ENCODE measurements around the gene CUEDC1.
"Not testable (repeated sequence)": the region's sequence is repeated elsewhere in the genome, so short reads cannot be mapped to it uniquely, and the experiment has no call there.

CUEDC1 gene

GRCh38 chr17:57858838-57859237, 96.4 kb downstream of the CUEDC1 start:
- ATAC-seq: no peak

DNA sequence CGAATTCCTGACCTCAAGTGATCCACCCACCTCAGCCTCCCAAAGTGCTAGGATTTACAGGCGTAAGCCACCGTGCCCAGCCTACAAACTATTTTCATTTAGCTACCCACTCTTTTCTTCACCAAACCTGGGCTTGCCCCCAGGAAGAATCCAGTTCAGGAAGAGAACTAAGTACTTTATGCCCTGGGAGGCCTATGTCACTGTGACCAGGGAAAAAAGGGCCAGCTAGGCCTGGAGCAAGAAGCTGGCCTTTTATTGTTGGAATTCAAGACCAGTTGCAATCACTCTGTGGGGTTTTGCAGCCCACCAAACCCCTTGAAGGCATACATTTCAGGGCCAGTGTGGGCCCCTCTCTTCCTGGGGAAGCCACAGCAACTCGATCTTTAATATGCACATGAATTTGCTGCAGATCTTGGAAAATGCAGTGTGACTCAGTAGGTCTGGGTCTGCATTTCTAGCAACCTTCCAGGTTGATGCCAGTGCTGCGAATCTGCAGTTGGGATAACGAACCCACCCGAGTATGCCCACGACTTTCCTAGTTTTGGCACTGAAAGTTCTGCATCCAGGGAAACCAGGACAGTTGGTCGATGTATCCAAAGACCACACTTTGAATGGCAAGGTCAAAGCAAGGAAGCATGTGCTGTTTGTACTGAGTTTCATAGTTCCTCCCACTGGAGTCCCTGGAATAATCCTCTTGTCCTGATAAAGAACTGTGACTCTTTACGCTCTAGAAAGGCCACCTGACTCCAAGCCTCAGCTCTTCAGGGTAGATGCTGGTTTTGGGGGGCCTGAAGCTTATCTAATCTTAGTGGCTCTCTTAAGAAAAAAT, 98.2 kb downstream of the CUEDC1 start:
- no peak for ATAC-seq

DNA sequence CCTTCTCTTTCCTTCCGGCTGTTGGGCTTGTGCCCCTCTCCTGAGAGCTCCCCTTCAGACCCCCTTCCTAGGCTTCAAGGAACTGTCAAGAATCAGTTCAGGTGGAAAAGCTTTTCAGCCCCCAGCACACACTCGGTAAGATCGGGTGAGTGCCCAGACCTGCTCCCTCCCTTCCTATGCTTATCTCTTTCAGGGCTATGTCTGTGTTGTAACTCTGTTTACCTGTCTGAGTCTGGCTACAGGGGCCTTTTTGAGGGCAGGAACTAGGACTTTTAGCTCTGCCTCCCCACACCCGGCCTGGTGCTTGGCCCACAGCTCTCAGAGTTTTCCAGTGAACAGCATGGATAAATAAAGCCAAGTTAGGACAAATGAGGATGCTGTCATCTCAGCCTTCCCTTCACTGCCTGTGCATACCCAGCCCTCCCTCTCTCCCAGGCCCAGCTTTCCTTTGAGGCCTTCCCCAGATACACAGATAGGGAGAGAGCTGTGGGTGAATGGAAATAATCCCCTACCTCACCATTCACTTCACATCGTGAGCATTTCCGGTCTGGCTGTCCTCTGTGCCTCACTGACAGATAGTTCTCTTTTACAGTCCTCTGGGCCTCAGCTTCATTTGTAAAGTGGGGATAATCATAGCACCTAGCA, 99.7 kb downstream of the CUEDC1 start:
- ATAC-seq: no peak

DNA sequence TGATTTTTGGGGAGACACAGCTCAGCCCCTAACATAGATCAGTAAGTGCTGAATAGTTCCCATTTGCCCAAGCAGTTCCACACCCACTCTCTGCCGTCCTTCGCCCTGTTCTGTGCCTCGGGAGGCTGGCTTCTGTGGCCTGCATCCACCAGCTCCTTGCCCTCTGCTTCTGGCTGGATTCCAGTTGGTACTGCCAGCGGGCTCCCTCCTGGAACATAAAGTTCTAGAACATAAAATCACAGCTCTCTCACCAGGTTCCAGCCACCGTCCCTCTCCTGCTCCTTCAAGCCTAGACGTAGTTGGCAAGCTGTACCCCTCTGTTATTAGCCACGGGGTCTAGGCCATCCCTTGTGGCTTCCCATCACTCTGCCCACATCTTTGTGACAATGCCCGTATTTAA, 101.5 kb downstream of the CUEDC1 start:
- no peak for ATAC-seq

GRCh38 chr17:57852955-57853328, 102.3 kb downstream of the CUEDC1 start:
- no peak for ATAC-seq

- ATAC-seq: no peak
These were observed 102.9 kb downstream of the CUEDC1 start for GRCh38 chr17:57852092-57852954.

GRCh38 chr17:57849874-57850754, 105.1 kb downstream of the CUEDC1 start, which contains the start of gene MRPS23:
TSS of gene MRPS23 (minus strand) at chr17:57850044. CDS start at chr17:57850010, 34 bp downstream.
- ATAC-seq: peak; percentile 93

DNA sequence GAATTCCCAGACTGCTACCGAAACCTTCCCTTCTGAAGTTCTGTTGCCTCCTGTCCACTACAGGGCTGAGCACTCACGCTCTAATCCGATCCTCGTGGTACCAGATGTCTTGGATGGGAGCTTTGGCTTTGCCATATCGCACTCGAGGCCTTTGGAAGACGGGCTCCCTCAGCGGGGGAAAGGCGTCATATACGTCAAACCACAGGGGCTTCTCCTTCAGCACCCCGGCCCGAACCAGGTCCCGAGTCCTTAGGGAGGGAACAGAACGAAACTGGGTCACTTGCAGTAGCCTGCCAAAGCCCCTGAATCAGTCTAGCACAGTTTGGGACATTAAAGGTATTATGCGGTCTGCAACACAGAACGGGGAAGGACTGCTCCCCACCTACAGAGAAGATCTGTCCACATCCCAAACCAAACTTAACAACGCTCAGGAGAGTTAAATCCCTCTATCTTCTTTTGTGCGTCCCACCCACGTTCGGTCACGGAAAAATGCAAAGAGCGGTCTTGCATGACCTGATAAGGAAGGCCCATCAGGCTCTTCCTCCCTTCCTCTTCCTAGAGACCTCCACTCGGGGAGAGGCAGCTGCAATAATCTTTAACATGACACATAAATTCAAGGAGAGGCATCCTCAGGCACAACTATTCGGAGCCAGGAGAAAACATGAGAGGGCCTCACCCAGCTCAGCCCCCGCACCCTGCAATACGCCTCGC, 105.9 kb downstream of the CUEDC1 start:
- ATAC-seq: peak; percentile 25 to 30

DNA sequence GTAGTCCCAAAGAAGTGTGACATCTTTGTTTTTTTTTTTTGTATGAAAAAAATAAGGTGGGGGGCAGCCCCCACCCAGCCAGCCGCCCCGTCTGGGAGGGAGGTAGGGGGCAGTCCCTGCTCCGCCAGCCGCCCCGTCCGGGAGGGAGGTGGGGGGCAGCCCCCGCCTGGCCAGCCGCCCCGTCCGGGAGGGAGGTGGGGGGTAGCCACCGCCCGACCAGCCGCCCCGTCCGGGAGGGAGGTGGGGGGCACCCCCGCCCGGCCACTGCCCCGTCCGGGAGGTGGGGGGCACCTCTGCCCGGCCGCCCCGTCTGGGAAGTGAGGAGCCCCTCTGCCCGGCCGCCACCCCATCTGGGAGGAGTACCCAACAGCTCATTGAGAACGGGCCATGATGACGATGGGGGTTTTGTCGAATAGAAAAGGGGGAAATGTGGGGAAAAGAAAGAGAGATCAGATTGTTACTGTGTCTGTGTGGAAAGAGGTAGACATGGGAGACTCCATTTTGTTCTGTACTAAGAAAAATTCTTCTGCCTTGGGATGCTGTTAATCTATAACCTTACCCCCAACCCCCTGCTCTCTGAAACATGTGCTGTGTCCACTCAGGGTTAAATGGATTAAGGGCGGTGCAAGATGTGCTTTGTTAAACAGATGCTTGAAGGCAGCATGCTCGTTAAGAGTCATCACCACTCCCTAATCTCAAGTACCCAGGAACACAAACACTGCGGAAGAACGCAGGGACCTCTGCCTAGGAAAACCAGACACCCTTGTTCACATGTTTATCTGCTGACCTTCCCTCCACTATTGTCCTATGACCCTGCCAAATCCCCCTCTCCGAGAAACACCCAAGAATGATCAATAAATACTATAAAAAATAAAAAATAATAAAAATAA, 108.9 kb downstream of the CUEDC1 start:
- not testable (repeated sequence) for ATAC-seq

- ATAC-seq: no peak
These were observed 112.9 kb downstream of the CUEDC1 start for GRCh38 chr17:57842280-57842679.

DNA sequence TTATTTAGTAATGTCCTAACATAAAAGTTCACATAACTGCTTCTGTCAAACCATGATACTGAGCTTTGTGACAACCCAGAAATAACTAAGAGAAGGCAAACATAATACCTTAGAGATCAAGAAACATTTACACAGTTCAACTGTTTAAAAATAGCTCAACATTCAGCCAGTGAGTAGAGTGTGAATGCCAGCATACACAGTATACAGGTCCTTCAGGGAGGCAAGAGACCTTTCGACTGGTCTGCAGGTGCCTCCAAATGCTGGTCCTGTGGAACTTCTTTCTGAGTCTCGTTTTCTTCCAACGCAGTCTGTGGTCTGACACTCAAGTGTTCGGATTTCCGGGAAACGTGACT, 115.7 kb downstream of the CUEDC1 start:
- no peak for ATAC-seq

DNA sequence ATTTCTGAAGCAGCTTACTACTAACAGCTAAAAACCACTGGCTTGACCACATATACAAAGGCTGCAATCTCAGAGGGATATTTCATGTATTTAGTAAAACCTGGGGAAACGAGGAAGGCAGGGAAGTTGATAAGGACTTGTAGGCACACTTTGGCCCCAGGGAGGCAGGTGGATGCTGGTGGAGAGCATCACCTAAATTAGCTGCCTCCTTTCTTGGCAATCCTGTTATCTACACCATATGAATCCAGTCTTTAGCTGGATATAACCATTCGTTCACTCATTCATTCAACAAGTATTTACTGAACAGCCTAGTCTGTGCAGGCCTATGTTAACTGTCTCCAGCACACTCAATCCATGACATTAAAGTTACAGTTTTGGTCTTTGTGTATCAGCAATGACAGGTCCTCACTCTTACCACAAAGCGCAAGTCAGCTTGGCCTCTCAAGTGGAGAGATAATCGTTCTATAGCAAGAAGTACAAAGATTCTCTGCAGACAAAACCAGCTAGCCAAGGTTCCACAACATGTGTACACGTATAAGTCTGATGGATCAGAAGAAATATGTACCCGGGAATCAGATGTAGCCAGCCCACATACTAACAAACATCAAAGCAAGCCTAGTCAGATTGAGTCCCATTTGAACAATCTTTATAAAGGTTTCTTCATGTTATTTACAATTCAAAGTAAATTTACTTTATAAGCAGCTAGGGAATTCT, 116.2 kb downstream of the CUEDC1 start:
- ATAC-seq: no peak

DNA sequence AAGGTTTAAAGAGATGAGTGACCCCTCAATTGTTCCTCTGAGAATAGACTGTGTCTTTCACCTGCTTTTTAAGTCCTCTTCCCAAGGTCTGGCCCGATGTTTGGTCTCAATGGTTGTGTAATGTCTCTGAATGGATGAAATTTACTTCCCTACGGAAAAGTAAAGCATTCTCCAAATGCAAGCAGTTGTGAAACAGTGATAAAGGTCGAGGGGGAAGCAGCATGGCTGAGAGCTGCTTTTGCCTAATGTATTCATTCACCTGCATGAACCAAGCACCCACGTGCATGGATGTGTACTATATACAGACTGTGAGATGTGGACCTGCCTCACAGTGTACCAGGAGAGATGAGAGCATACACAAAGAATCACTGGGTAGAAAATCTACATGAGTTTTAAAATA, 116.8 kb downstream of the CUEDC1 start:
- no peak for ATAC-seq

DNA sequence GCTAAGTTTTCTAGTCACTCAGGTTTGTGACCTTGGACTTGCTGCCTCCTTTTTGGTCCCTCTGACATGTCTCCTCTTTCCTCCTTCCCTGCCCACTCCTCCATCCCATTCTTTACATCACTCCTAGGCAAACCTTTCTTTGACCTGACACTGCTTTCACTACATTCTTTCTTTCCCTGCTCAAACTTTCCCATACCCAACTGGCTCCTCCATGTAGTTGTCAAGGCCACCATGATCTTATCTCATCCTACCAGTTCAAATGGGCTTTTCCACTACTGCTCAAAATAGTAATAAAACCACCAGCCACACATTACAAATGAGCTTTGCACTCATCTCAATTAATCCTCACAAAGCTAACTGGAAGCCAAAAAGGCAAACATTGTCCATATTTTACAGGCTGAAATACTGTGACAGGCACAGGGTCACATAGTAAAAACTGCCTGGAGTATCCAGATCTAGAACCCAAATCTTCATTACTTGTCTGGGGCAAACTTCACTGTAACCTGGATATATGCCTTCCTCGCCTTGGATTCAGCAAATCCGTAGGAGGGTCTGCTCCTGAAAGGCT, 119.8 kb downstream of the CUEDC1 start:
- no peak for ATAC-seq

DNA sequence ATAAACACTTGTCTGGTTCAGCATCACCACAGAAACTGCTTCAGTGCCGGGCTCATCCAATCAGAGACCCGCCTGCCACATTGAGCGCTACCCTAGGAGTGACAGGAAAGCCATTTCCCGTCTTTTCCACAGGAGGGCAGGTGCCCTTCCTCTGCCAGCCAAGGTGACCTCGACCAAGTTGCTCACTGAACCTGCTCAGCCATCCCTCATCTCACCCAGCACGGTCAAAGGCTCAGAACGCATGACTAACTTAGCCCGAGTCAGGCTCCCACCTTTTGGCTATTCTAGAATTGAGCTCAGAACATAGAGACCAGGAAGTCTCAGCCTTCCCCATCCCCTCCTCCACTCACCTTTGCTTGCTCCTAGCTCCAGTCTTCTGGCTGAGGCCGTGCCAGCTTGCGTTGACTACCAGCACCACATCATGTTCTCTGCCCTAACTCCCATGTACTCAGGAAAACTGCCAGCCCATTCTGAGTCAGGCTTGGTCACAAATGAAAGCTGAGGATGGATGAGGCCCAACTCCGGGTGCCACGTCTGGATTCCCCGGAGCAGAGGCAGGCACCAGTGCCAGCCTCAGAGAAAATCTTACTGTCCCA, 121.0 kb downstream of the CUEDC1 start:
- ATAC-seq: no peak

DNA sequence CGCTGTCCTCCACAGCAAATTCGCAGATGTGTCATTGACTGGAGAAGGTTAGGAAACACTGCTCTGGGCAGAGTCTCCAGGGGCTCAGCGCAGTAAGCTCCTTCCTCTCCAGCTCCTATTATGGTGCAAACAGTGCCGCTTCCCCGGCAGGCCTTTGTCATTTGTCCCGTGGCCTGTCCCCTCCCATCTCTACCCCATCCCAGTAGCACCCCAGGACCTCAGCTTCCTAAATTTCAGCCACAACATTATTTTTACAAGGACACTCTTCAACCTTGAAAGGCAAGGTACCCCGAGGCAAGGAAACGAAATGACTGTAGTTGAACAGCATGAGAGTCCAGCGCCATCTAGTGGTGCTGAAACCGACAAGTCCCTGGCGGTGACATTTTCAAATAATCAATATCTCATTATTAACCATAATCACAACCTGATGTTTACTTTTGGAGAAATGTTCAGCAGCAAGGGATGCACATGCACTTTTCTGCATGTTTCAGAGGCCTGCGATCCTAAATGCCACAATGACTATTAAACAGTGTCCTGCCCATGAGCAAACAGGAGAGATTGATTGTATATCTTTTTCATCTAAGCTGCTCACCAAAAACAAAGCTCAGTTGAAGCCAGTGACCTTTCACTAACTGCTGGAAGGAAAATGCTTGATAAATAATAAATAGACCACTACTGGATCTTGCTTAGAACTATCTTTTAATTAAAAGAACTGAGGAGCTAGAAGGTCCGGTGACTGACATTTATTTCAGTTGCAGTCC, 121.9 kb downstream of the CUEDC1 start:
- peak; percentile 63 to 79 for ATAC-seq

GRCh38 chr17:57832314-57833178, 122.7 kb downstream of the CUEDC1 start:
- ATAC-seq: no peak
